ENCODE measurements around the gene FBXW5. TPM values are rescaled to one million over a fixed set of nuclear protein-coding genes. Genes with fewer than 3 reads are reported as not detected.
A peak's percentile ranks its signal among the peaks of the same experiment; 100 is the strongest.

The FBXW5 gene
- polyA plus RNA-seq, 3 donors = 32.5 to 43.5 (median 38.4) TPM

DNA sequence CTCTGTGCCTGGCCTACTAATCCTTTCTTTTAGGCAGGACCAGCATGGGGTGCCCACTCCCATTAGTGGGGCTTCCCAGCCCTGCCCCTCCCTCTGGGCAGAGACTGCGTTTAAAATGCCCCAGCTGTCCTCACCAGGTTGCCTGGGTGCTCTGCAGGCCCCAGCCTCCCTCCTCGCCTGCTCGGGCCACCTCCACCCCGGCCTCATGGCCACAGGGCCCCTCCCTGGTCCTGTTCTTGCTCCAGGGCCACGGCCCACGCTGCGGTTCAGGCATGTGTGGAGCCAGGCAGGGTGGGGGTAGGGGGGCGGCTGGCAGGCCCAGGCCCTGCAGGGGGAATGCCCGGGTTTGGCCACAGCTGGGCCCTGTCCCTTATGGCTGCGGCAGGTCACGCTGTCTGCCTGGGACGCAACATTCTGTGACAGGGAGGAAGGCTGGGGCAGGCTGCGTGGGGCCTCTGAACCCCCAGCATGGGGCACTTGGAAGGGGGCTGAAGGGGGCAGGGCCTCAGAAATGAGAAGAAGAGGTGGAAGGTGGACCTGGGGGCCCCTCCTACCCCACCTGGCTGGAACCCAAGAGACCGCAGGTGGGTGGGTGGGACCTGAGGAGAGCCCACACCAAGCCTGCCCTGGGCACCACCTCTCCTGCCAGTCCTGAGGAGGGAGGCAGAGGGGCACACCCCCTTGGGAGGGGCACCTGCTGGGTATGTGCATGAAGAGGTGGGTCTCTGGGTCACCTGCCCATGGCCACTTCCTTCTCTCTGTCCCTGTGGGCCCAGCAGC lies 7.2 kb upstream of the FBXW5 start, which contains the start of gene LCN12:
Gene LCN12, plus strand, starts transcription at position 733 of the 780 bp plus-strand sequence. CDS start 55 bp downstream, outside the sequence.
- no peak for DNase-seq (ENCODE audit: low read depth in 3 of 3, low spot score in 2 of 3)

- DNase-seq (ENCODE audit: low read depth in 3 of 3, low spot score in 2 of 3) = no peak
These were observed 6.2 kb upstream of the FBXW5 start for GRCh38 chr9:136950656-136951276.

DNA sequence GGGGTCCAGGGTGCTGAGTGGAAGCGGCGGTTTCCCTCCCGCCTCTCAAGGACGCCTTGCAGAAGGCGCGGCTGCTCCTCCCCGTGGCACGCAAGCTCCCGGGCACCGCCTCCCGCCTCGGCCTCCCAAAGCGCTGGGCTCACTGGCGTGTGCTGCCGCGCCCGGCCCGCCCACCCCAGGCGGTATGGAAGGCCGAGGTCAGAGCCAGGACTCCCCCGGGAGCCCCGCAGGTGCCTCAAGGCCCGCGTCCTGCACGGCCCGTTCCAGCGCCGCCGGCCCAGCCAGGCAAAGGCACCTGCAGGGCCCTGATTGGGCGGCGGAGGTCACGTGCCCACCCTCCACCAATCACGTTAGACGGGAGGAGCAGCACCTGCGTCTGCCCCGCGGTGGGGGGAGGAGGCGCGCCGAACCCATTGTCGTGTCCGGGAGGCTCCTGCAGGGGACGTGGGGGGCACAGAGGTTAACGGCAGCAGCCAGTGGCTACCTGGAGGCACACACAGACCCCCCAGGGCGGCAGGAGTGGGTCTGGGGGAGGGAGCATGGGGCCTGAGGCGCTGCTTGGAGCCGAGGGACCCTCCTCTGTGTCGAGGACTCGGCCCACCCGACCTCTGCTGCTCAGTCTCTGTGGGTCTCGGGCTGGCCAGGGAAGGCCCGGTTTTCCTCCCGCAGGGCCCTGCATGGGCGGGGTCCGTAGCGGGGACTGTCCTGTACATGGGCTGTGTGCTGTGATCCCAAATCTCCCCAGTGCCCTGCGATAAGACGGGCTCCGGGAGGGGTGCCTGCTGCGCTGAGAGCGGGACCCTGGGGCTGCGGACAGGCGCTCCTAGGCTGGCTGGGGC lies 5.5 kb upstream of the FBXW5 start:
- peak; percentile 67 to 87 (median 77) for DNase-seq (ENCODE audit: low read depth in 3 of 3, low spot score in 2 of 3)

DNA sequence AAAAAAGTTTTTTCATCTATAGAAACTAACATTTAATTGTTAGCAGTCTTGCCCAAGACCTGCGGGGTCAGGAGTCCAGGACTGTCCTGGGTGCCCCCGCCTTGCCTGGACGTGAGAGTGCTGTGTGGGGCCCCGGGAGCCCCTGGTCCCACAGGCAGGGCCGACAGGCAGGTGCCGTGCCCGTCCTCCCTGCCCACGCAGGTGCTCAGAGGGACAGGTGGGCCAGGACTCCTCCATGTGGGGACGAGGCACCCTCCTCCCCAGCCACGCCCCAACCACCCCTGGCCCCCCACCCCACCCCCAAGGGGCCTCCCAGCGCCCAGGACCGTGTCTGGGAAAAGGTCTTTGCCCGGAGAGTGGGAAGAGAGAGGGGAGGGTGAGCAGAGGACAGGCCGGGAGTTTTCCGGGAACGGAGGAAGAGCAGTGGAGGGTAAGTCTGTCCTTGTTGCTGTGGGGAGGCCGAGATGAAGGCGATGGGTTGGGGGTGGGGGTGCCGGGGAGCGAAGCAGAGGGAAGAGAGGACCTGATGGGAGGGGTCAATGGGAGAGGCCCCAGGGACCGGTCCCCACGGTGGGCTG lies 4.8 kb upstream of the FBXW5 start:
- DNase-seq (ENCODE audit: low read depth in 3 of 3, low spot score in 2 of 3) = no peak

DNA sequence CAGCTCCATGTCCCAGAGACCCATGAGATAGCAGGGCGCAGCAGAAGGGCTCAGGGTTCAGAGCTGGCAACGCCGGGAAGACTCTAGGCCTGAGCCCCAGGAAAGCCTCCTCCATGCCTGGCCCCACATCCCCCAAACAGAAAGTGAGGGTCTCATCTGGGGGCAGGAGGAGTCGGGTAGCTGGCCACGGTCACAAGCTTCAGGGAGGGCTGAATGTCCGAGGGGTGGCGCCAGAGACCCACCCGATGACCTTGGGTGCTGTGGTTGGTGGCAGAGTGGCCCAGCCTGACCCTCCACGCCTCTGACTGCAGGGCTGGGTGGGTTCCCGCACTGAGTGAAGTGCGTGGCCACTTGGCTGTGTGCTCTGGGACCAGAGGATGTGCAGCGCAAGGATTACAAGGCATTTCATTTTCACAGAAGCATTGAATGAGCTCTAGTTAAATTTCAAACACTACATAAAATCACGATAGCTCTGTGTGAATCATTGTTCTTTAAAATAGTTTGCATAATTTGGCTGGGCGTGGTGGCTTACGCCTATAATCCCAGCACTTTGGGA lies 3.5 kb upstream of the FBXW5 start:
- no peak for DNase-seq (ENCODE audit: low read depth in 3 of 3, low spot score in 2 of 3)

GRCh38 chr9:136947028-136947891 lies 2.7 kb upstream of the FBXW5 start:
- no peak for DNase-seq (ENCODE audit: low read depth in 3 of 3, low spot score in 2 of 3)

DNA sequence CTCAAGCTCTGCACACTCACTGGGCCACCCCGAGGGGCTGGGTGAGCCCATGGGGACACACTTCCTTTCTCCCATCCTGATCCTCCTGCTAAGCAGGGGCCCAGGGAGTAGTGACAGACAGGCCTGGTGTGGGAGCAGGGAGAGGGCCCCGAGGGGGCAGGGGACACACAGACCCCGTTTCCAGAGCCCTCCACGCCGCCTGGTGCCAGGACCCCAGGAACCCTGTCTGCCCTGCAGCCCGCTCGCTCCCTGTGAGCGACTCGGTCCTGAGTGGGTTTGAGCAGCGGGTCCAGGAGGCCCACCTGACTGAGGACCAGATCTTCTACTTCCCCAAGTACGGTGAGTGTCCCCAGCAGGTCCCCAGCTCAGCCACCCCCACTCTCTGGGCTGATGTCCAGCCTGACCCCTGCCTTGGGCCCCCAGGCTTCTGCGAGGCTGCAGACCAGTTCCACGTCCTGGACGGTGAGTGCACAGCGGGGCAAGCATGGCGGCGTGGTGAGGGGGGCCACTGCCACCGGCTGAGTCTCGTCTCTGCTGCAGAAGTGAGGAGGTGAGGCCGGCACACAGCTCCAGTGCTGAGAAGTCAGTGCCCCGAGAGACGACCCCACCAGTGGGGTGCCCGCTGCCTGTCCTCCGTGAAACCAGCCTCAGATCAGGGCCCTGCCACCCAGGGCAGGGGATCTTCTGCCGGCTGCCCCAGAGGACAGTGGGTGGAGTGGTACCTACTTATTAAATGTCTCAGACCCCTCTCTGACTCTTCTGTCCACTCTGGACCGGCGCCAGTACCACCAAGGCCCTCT lies 1.9 kb upstream of the FBXW5 start:
- DNase-seq (ENCODE audit: low read depth in 3 of 3, low spot score in 2 of 3) = no peak

DNA sequence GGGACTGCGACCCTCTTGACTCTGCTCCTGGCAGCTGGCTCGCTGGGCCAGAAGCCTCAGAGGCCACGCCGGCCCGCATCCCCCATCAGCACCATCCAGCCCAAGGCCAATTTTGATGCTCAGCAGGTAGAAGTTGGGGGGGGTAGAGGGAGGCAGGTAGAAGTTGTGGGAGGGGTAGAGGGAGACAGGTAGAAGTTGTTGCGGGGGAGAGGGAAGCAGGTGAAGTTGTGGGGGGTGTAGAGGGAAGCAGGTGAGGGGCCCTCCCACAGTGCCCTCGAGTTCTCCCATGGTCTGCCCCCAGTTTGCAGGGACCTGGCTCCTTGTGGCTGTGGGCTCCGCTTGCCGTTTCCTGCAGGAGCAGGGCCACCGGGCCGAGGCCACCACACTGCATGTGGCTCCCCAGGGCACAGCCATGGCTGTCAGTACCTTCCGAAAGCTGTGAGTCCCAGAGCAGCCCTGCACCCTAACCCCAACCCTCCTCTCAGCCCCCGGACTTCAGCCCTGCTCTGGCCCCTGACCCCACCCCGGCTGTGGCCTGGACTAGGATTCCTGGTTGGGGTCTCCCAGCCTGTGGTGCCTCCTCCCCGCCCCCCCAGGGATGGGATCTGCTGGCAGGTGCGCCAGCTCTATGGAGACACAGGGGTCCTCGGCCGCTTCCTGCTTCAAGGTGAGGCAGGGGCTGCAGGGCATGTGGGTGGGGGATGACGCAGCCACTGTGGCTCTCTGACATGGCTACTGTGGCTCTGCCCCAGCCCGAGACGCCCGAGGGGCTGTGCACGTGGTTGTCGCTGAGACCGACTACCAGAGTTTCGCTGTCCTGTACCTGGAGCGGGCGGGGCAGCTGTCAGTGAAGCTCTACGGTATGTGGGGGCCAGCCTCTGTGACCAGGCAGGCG lies 1.0 kb upstream of the FBXW5 start:
- DNase-seq (ENCODE audit: low read depth in 3 of 3, low spot score in 2 of 3) = no peak

- no peak for DNase-seq (ENCODE audit: low read depth in 3 of 3, low spot score in 2 of 3)
These were observed 373 bp downstream of the FBXW5 start for GRCh38 chr9:136944212-136944518.

DNA sequence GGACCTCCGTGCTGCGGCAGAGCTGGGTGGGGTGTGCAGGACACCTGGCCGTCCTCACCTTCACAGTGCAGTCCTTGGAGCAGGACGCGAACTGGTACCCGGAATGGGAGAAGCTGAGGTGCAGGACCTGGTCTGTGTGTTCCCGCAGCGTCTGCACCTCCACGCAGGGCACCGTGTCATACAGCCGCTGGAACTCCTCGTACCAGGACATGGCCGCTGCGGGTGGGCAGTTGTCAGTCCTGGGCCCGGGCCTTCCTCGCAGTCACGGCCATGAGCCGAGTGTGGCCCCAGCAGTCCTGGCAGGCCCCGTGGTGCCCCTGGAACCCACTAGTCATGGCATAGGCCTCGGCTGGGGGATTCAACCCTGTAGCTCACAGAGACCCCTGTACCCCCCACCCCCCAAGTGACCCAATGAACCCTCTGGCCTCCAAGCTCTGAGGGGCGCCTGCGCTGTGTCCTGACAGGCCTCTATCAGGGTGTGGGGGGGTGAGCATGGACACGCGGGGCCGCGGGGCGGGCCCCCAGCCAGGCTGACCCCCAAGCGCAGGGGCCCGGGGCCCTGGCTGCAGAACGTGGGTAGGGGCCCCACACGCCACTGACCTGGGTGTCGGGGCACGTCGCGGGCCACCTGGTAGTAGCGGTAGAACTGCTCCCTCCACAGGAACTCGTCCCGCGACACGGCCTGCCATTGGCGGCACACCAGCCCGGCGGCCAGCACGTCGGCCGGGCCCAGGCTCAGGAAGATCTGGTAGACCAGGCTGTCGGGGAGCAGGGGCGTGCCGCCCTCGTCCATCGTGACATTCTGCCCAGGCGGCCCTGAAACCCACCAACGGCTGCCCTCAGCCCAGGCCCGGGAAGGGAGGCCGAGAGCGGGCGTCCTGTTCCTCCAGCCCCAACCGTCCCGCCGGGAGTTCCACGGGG lies 987 bp downstream of the FBXW5 start:
- no peak for DNase-seq (ENCODE audit: low read depth in 3 of 3, low spot score in 2 of 3)

GRCh38 chr9:136942881-136943230 lies 1.7 kb downstream of the FBXW5 start:
- DNase-seq (ENCODE audit: low read depth in 3 of 3, low spot score in 2 of 3) = no peak

- DNase-seq (ENCODE audit: low read depth in 3 of 3, low spot score in 2 of 3) = no peak
These were observed 2.2 kb downstream of the FBXW5 start for GRCh38 chr9:136942112-136942880.

DNA sequence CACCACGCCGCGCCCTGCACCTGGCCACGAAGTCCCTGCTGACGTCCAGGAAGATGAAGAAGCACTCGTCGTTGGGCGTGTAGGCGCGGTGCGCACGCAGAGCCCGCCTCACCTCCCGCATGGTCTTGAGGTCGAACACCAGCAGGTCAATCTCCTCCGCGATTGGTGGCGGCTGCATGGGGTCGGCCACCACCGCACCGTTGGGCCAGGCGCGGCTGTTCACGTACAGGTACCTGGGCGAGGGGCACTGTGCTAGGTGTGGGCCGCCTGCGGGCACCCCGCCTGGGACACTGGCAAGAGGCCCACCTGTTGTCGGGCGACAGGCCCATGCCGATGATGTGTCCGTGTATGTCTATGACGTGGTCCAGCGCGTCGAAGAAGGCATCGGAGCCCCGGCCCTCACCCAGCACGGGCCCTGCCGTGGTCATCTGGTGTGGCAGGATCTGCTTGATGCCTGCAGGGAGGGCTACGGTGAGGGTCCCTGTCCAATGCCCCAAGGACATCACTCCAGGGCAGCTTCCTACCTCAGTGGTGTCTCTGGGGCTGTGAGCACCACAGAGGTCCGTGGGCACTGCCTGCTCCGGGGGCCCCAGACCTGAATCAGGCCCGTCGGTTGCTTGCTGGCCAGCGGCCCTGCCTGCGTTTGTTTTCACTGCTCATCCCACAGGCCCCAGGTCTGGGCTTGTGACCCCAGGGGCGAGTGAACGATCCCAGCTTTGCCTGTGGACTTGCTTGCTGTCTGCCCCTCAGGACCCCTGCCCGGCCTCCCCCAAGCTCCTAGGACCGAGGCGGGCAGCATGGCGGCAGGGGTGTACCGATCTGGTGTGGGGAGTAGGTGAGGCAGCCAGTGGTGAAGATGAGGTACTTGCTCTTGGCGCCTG lies 3.1 kb downstream of the FBXW5 start:
- no peak for DNase-seq (ENCODE audit: low read depth in 3 of 3, low spot score in 2 of 3)

DNA sequence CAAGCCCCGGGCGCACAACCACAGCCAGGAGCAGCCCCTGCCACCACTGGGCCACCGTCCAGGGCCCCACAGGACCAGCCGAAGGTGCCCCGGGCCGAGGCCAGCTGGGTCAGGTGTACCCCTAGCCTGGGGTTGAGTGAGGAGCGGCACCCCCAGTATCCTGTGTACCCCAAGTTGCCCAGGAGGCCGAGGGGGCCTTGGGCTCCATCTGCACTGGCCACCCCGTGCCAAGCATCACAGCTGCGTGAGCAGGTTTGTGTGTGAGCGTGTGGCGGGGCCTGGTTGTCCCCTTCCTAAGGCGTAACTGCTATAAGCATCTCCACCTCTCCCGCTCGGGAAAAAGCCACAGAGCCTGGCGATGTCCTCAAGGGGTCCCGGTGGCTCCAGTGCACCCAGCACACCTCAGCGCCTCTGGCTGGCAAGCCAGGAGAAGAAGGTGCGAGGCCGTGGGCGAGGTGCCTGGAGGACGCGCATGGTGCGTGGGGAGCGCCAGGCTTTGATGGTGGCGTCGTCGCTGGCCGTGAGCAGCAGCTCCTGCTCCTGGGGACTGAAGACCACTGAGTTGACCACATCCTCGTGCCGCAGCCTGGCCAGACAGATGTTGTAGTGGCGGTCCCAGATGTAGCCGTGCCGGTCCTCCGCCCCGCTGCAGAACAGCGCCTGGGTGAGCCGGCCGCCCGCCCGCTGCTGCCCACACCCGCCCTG lies 3.9 kb downstream of the FBXW5 start:
- DNase-seq (ENCODE audit: low read depth in 3 of 3, low spot score in 2 of 3) = no peak

- DNase-seq (ENCODE audit: low read depth in 3 of 3, low spot score in 2 of 3) = no peak
These were observed 4.5 kb downstream of the FBXW5 start for GRCh38 chr9:136939996-136940525.

Data from right renal cortex interstitium (tissue), 3 donors.